ENCODE data around the gene SLC12A8. TPM values are rescaled to one million over a fixed set of nuclear protein-coding genes. Genes with fewer than 3 reads are reported as not detected.

The SLC12A8 gene
- total and polyA plus RNA-seq, 12 donors: 1.0 to 5.9 (median 1.8) TPM

DNA sequence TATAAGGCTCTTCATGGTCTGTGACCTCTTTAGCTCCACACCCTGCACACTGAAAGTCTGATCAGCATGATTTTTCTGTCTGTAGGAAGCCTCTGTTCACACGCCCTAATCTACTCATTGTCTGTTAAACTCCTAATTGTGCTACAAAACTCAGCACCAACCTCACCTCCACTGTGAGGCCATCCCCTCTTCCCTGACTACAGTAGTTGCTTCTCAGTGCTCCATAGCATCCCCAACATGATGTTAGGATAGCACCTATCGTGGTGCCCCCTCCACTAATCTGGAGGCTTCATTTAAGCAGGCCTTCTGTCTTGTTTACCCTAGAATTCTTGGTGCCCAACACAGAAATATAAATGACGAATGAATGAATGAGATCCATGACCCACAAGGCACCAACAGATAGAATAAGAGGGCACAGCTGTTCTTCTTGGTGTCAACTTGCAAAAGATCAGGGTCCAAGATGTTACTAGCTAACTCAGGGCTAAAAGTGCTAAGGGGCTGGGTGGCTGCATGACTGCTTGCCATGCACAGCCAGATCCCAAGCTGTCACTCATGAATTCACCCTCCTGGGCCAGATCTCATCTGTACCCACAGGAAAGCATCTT, 101.6 kb downstream of the SLC12A8 start:
- DNase-seq: no peak
- intact Hi-C loops (cut with DNase I): no loop called here

GRCh38 chr3:125110016-125110875, 102.3 kb downstream of the SLC12A8 start:
- Histone ChIP-seq H3K36me3 (replicated peaks in 1 of 2) (no peaks in the 10 kb centered on the region), H3K27me3 (no peaks in the 10 kb centered on the region), H3K4me3 (no peak overlapping the region), H3K4me1 (replicated peaks in 1 of 2) (no peaks in the 10 kb centered on the region), H3K9me3 (replicated peaks in 1 of 3) (no peaks in the 10 kb centered on the region), H3K27ac (no peak overlapping the region)
- intact Hi-C loops (cut with DNase I): no loop called here
- no peak for DNase-seq
- no peak for TF ChIP-seq CTCF (IDR thresholded peaks at IDR 0.05)
- no peak for TF ChIP-seq POLR2A (IDR thresholded peaks at IDR 0.05)
- WGBS, 4 donors: 83 to 93% (median 87%) methylated on average over 10 of the region's 10 CpGs

More for the DNA sequence above, 101.6 kb downstream of the SLC12A8 start:
- H3K27me3 ChIP-seq: no peaks in the 10 kb centered on the region
- H3K4me1 ChIP-seq (replicated peaks in 1 of 2): peaks cover 0 to 2% of the 10 kb centered on the region in 2 donors
- H3K27ac ChIP-seq: no peak overlapping the region
- no peak overlapping the region for H3K4me3 ChIP-seq
- 88 to 94% (median 91%) methylated on average over 3 of the region's 3 CpGs for WGBS, 4 donors
- H3K9me3 ChIP-seq (replicated peaks in 1 of 3): no peaks in the 10 kb centered on the region
- TF ChIP-seq POLR2A (IDR thresholded peaks at IDR 0.05) (no peak), CTCF (IDR thresholded peaks at IDR 0.05) (no peak)
- no peaks in the 10 kb centered on the region for H3K36me3 ChIP-seq (replicated peaks in 1 of 2)

DNA sequence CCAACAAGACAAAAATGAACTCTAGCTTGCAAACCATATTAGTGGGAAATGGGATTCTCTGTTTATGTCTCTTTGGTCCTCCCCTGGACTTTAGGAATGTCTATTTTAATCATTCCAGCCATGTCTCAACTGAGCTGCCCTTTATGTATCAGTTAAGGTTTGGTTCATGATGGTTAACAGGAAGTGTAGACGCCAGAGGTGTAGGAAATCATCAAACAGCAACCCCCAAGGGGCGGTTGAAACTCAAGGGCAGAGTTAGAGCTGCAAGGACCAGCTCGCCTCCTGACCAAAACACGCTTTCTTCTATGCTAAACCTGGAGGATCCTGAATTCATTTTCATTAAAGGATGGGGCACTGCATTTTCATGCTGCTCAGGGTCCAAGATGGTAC, 103.0 kb downstream of the SLC12A8 start:
- no peaks in the 10 kb centered on the region for H3K36me3 ChIP-seq (replicated peaks in 1 of 2)
- intact Hi-C loops (cut with DNase I): no loop called here
- TF ChIP-seq CTCF (IDR thresholded peaks at IDR 0.05) (no peak), POLR2A (IDR thresholded peaks at IDR 0.05) (no peak)
- H3K27ac ChIP-seq: no peak overlapping the region
- no peak for DNase-seq
- H3K4me3 ChIP-seq: no peak overlapping the region
- no peaks in the 10 kb centered on the region for H3K4me1 ChIP-seq (replicated peaks in 1 of 2)
- no peaks in the 10 kb centered on the region for H3K27me3 ChIP-seq
- H3K9me3 ChIP-seq (replicated peaks in 1 of 3): no peaks in the 10 kb centered on the region
- WGBS, 4 donors: 92 to 97% (median 96%) methylated on average over 4 of the region's 4 CpGs

GRCh38 chr3:125108833-125109535, 103.6 kb downstream of the SLC12A8 start:
- 92 to 95% (median 94%) methylated on average over 9 of the region's 9 CpGs for whole genome bisulfite sequencing, 4 donors
- TF ChIP-seq CTCF (IDR thresholded peaks at IDR 0.05): no peak
- TF ChIP-seq POLR2A (IDR thresholded peaks at IDR 0.05): no peak
- intact Hi-C loops (cut with DNase I): no loop called here
- no peak overlapping the region for H3K4me3 ChIP-seq
- no peak for DNase-seq
- no peaks in the 10 kb centered on the region for H3K9me3 ChIP-seq (replicated peaks in 1 of 3)
- H3K27ac ChIP-seq: no peak overlapping the region
- no peaks in the 10 kb centered on the region for H3K27me3 ChIP-seq
- H3K36me3 ChIP-seq (replicated peaks in 1 of 2): no peaks in the 10 kb centered on the region
- no peaks in the 10 kb centered on the region for H3K4me1 ChIP-seq (replicated peaks in 1 of 2)

Measured in adrenal gland (tissue), 12 donors.